RWPE2 (cell line): ENCODE results near the gene SALL4.
"Not testable (repeated sequence)": the region's sequence is repeated elsewhere in the genome, so short reads cannot be mapped to it uniquely, and the experiment has no call there.

ENCODE experiments used
- ATAC-seq: fragments of 200-7000 bp; cut with Tn5 transposase; 3 replicates; pipeline ENCODE4 v1.9.1; 2021; ENCODE audit warnings: low read depth
- DNase-seq: peaks from one replicate; pipeline ENCODE4 v3.0.0-alpha.2; 2020; ENCODE audit warnings: low spot score
- H3K27ac ChIP-seq: fragments of 450-650 bp; 2 replicates; pipeline ENCODE4 v1.5.1; 2017; ENCODE audit warnings: mild to moderate bottlenecking; ENCODE audit not compliant: poor library complexity, severe bottlenecking
- H3K27me3 ChIP-seq: fragments of 250-450 bp; sonication (Bioruptor Pico); 2 replicates; pipeline ENCODE4 v1.5.1; 2021; ENCODE audit warnings: mild to moderate bottlenecking, moderate library complexity; ENCODE audit not compliant: insufficient read depth, poor library complexity, severe bottlenecking
- H3K36me3 ChIP-seq: fragments of 250-450 bp; sonication (Bioruptor Pico); 2 replicates; pipeline ENCODE4 v1.5.1; 2020; ENCODE audit warnings: low read depth, mild to moderate bottlenecking, moderate library complexity
- H3K4me1 ChIP-seq: fragments of 250-450 bp; sonication (Bioruptor Pico); 2 replicates; pipeline ENCODE4 v1.5.1; 2021; ENCODE audit warnings: mild to moderate bottlenecking, moderate library complexity; ENCODE audit not compliant: insufficient read depth, poor library complexity, severe bottlenecking
- H3K4me3 ChIP-seq: fragments of 250-450 bp; sonication (Bioruptor Pico); 2 replicates; pipeline ENCODE4 v1.5.1; 2021; ENCODE audit warnings: mild to moderate bottlenecking, moderate library complexity; ENCODE audit not compliant: severe bottlenecking
- H3K9me3 ChIP-seq: fragments of 250-450 bp; sonication (Bioruptor Pico); 2 replicates; pipeline ENCODE4 v1.5.1; 2021; ENCODE audit warnings: mild to moderate bottlenecking, moderate library complexity; ENCODE audit not compliant: severe bottlenecking
- TF ChIP-seq, protein P1 (sequence below): fragments of 450-650 bp; IDR thresholded peaks from one replicate; pipeline ENCODE4 v1.5.1; 2017; ENCODE audit warnings: mild to moderate bottlenecking, moderate library complexity; ENCODE audit not compliant: poor library complexity, severe bottlenecking

The SALL4 gene

DNA sequence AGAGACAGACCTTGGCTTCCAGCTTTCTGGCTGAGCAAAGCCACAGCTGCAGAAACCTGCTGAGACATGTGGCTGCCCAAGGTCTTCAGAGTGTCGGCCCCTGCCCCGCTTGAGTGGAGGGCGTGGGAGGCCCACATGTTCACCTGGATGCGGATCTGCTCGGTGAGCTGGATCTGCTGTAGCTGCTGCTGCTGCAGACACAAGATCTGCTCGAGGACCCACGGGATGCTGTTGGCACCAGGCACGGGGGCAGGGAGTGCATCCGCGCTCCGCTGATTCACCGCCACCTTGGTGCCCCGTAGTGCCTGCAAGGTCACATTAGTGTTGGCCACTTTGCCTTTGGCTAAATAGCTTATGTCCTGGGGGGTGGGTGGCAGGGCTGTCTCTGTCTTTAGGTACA lies 10.7 kb downstream of the SALL4 start:
- DNase-seq: no peak
- Histone ChIP-seq H3K27me3 (no peaks in the 10 kb centered on the region), H3K9me3 (no peaks in the 10 kb centered on the region), H3K4me1 (no peaks in the 10 kb centered on the region), H3K27ac (no peak overlapping the region), H3K36me3 (no peaks in the 10 kb centered on the region), H3K4me3 (no peak overlapping the region)
- TF ChIP-seq, protein P1, sequence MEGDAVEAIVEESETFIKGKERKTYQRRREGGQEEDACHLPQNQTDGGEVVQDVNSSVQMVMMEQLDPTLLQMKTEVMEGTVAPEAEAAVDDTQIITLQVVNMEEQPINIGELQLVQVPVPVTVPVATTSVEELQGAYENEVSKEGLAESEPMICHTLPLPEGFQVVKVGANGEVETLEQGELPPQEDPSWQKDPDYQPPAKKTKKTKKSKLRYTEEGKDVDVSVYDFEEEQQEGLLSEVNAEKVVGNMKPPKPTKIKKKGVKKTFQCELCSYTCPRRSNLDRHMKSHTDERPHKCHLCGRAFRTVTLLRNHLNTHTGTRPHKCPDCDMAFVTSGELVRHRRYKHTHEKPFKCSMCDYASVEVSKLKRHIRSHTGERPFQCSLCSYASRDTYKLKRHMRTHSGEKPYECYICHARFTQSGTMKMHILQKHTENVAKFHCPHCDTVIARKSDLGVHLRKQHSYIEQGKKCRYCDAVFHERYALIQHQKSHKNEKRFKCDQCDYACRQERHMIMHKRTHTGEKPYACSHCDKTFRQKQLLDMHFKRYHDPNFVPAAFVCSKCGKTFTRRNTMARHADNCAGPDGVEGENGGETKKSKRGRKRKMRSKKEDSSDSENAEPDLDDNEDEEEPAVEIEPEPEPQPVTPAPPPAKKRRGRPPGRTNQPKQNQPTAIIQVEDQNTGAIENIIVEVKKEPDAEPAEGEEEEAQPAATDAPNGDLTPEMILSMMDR: no peak
- ATAC-seq: no peak

DNA sequence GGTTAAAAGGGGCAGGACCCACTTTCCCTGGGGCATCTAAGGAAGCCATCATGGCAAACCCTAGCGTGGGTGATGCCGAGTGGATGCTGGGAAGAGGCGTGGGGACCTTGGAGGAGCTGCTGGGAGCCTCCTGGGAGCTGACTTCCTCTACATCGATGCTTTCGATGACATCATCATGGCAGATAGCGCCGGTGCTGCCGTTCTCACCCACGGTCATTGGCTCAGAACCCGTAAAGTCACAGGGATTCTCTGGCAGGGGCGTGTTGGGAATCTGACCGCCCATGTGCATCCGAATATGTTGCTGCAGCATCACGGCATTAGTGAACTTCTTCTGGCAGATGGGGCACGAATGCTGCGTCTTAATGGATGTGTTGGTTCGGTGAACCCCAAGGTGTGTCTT lies 12.1 kb downstream of the SALL4 start:
- TF ChIP-seq, protein P1: no peak
- Histone ChIP-seq H3K27ac (no peak overlapping the region), H3K36me3 (no peaks in the 10 kb centered on the region), H3K9me3 (no peaks in the 10 kb centered on the region), H3K27me3 (no peaks in the 10 kb centered on the region), H3K4me3 (no peak overlapping the region), H3K4me1 (no peaks in the 10 kb centered on the region)
- DNase-seq (peak; percentile 64), ATAC-seq (no peak)

DNA sequence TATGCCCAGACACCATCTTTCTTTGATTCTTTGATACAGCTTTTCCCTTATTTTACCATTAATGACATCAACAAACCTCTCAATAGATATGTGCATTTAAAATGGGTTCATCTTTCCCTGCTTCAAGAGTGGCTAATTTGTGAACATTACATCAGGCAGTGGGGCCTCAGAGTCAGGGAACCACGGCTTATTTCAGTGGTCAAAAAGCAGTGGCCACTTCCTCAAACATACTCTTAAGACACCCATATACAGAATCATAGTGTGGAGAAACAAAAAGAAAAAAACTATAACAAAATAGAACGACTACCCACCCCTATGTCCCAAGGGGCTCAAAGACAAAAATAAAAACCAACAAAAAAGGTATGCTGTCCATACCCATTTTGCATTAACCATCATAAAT lies 12.9 kb downstream of the SALL4 start:
- H3K27me3 ChIP-seq: no peaks in the 10 kb centered on the region
- no peaks in the 10 kb centered on the region for H3K36me3 ChIP-seq
- H3K4me1 ChIP-seq: no peaks in the 10 kb centered on the region
- H3K27ac ChIP-seq: no peak overlapping the region
- no peak overlapping the region for H3K4me3 ChIP-seq
- H3K9me3 ChIP-seq: no peaks in the 10 kb centered on the region
- DNase-seq (no peak), ATAC-seq (no peak)
- TF ChIP-seq, protein P1: no peak

DNA sequence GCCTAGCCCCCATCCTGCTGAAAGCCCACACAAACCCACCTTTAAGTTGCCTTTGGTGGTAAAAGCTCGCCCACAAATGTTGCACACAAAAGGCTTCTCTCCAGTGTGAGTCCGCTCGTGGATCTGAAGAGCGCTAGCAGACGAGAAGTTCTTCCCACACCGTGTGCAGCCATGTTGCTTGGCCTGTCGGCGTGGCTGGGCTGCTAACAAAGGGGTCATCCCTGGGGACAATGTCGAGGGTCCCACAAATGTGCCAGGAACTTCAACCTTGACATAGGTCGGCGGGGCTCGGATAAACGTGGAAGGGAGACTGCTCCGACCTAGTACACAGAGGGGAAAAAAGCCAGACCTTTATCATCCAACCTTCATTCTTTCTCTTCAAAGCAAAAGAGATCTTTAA lies 13.5 kb downstream of the SALL4 start:
- H3K4me1 ChIP-seq: no peaks in the 10 kb centered on the region
- no peak overlapping the region for H3K4me3 ChIP-seq
- no peaks in the 10 kb centered on the region for H3K27me3 ChIP-seq
- no peak for ATAC-seq
- DNase-seq: peak; percentile 75
- TF ChIP-seq, protein P1: no peak
- no peaks in the 10 kb centered on the region for H3K36me3 ChIP-seq
- no peak overlapping the region for H3K27ac ChIP-seq
- no peaks in the 10 kb centered on the region for H3K9me3 ChIP-seq

DNA sequence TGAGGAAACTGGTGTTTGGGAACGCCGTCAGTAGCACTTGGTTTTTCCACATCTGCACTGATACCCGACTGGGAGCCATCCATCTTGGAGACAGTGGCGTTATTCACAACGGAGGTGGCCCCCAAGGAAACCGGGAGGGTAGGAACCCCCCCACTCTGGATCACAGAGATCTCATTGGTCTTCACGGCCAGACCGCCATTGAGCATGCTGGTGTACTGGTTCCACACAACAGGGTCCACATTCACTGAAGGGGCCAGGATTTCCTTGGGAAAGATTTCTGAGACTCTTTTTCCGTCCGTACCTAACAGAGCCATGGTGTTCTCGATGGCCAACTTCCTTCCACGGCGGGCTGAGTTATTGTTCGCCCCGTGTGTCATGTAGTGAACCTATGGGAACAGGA lies 18.0 kb downstream of the SALL4 start:
- DNase-seq (peak; percentile 66), ATAC-seq (no peak)
- no peaks in the 10 kb centered on the region for H3K27me3 ChIP-seq
- H3K36me3 ChIP-seq: no peaks in the 10 kb centered on the region
- no peak overlapping the region for H3K27ac ChIP-seq
- no peak overlapping the region for H3K4me3 ChIP-seq
- TF ChIP-seq, protein P1: no peak
- H3K4me1 ChIP-seq: no peaks in the 10 kb centered on the region
- H3K9me3 ChIP-seq: no peaks in the 10 kb centered on the region

DNA sequence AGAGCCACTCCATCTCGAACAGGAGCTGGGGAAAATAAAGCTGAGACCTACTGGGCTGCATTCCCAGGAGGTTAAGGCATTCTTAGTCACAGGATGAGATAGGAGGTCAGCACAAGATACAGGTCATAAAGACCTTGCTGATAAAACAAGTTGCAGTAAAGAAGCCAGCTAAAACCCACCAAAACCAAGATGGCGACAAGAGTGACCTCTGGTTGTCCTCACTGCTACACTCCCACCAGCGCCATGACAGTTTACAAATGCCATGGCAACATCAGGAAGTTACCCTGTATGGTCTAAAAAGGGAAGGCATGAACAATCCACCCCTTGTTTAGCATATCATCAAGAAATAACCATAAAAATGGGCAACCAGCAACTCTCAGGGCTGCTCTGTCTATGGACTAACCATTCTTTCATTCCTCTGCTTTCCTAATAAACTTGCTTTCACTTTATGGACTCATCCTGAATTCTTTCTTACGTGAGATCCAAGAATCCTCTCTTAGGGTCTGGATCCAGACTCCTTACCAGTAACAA lies 24.0 kb downstream of the SALL4 start:
- H3K27me3 ChIP-seq, ATAC-seq, H3K4me1 ChIP-seq, H3K36me3 ChIP-seq, H3K4me3 ChIP-seq, H3K27ac ChIP-seq, DNase-seq, H3K9me3 ChIP-seq: not testable (repeated sequence)
